H1 (cell line): Measurements from ENCODE around the gene TBCD.

ENCODE experiments used
- BRCA1 ChIP-seq: IDR thresholded peaks from 2 replicates; pipeline ENCODE4 v1.6.1; 2012; ENCODE audit warnings: low read depth, low read length, improper control_type of control experiment
- CBX5 ChIP-seq: fragments of 300-800, 300-1000 bp; sonication (generic); IDR thresholded peaks from 2 replicates; pipeline ENCODE4 v1.7.1; 2016; ENCODE audit warnings: antibody characterized with exemption, low read length, low read depth
- CHD1 ChIP-seq: IDR thresholded peaks from 2 replicates; pipeline ENCODE4 v1.6.1; 2012; ENCODE audit warnings: low read depth, low read length, improper control_type of control experiment
- CTCF ChIP-seq, 3 experiments: IDR thresholded peaks; 1 replicate in 2 of 3; 2 replicates in 1 of 3; pipeline versions ENCODE4 v1.5.1 to v1.6.1; 2011; ENCODE audit warnings: low read length in 3 of 3, mild to moderate bottlenecking in 3 of 3, inconsistent platforms in 2 of 3, low read depth in 1 of 3, moderate library complexity in 1 of 3; ENCODE audit not compliant: insufficient read depth in 1 of 3; ENCODE audit errors: control extremely low read depth in 1 of 3
- EP300 ChIP-seq, 2 experiments: IDR thresholded peaks; 1 replicate in 1 of 2; 2 replicates in 1 of 2; pipeline ENCODE4 v1.6.1; 2011 to 2012; ENCODE audit warnings: low read depth in 2 of 2, low read length in 2 of 2, mild to moderate bottlenecking in 2 of 2, borderline replicate concordance in 1 of 2, inconsistent platforms in 1 of 2, moderate library complexity in 1 of 2
- EZH2 ChIP-seq: fragments of 200-600 bp; sonication (generic); IDR thresholded peaks from 2 replicates; pipeline ENCODE4 v1.7.1; 2012; ENCODE audit warnings: low read depth, mild to moderate bottlenecking, moderate library complexity, low read length, inconsistent platforms; ENCODE audit not compliant: severe bottlenecking
- JUND ChIP-seq: IDR thresholded peaks from 2 replicates; pipeline ENCODE4 v1.6.1; 2011; ENCODE audit warnings: mild to moderate bottlenecking, improper control_type of control experiment, low read length
- MAFK ChIP-seq: IDR thresholded peaks from 2 replicates; pipeline ENCODE4 v1.6.1; 2012; ENCODE audit warnings: low read depth, mild to moderate bottlenecking, improper control_type of control experiment, low read length
- POLR2A ChIP-seq, 2 experiments: IDR thresholded peaks; 1 replicate in 1 of 2; 2 replicates in 1 of 2; pipeline ENCODE4 v1.6.1; 2011; ENCODE audit warnings: low read depth in 2 of 2, low read length in 2 of 2, mild to moderate bottlenecking in 2 of 2; ENCODE audit errors: control extremely low read depth in 1 of 2
- POLR2AphosphoS5 ChIP-seq: IDR thresholded peaks from 2 replicates; pipeline ENCODE4 v1.6.1; 2011; ENCODE audit warnings: low read depth, low read length
- RFX5 ChIP-seq: IDR thresholded peaks from 2 replicates; pipeline ENCODE4 v1.6.1; 2011; ENCODE audit warnings: low read depth, low read length, improper control_type of control experiment, borderline replicate concordance
- SP1 ChIP-seq: IDR thresholded peaks from 2 replicates; pipeline ENCODE4 v1.6.1; 2011; ENCODE audit warnings: low read depth, low read length
- SUZ12 ChIP-seq: fragments of 200-600 bp; sonication (generic); IDR thresholded peaks from 2 replicates; pipeline ENCODE4 v1.6.1; 2012; ENCODE audit warnings: mild to moderate bottlenecking, inconsistent platforms, low read length, moderate library complexity, mixed read lengths
- TAF1 ChIP-seq: IDR thresholded peaks from 2 replicates; pipeline ENCODE4 v1.6.1; 2011; ENCODE audit warnings: mild to moderate bottlenecking, low read depth, low read length

GRCh38 chr17:82925336-82925735 is 173.5 kb downstream of the TBCD start:
- TF ChIP-seq CTCF (IDR thresholded peaks at IDR 0.05; ENCODE audit: control extremely low read depth in 1 of 3, insufficient read depth in 1 of 3, low read depth in 1 of 3, low read length in 3 of 3) (peak in 2 of 3 experiments; percentile 2 to 9; a peak in 1 of 4 replicates), POLR2A (IDR thresholded peaks at IDR 0.05; ENCODE audit: control extremely low read depth in 1 of 2, low read depth in 2 of 2, low read length in 2 of 2) (no peak), POLR2AphosphoS5 (no peak), SP1 (no peak), EZH2 (no peak), MAFK (no peak), TAF1 (no peak), JUND (no peak), CBX5 (no peak), EP300 (IDR thresholded peaks at IDR 0.05; ENCODE audit: borderline replicate concordance in 1 of 2, low read depth in 2 of 2, low read length in 2 of 2) (no peak), SUZ12 (no peak), BRCA1 (no peak), RFX5 (no peak), CHD1 (no peak)
